Left lung (tissue), 10 donors: ENCODE results near the gene YIPF1. TPM values are rescaled to one million over a fixed set of nuclear protein-coding genes. Genes with fewer than 3 reads are reported as not detected.

ENCODE experiments used
- ATAC-seq: fragments of 200-7000 bp; cut with Tn5 transposase; one replicate; pipeline ENCODE4 v1.9.1; 2020; ENCODE audit warnings: moderate library complexity
- DNase-seq, 4 donors: peaks; one replicate each; pipeline ENCODE4 v3.0.0-alpha.2; 2013 to 2020
- H3K27ac ChIP-seq, 2 donors: fragments of 200-600 bp; sonication (generic) in 1 of 2; one replicate each; pipeline versions ENCODE4 v1.5.0 to v1.8.0; 2020 to 2021
- H3K27me3 ChIP-seq, 2 donors: fragments of 200-600 bp; sonication (generic) in 1 of 2; one replicate each; pipeline versions ENCODE4 v1.5.0 to v1.8.0; 2020 to 2021
- H3K36me3 ChIP-seq, 2 donors: fragments of 200-600 bp; sonication (generic) in 1 of 2; one replicate each; pipeline versions ENCODE4 v1.5.0 to v1.8.0; 2020 to 2021
- H3K4me1 ChIP-seq, 2 donors: fragments of 200-600 bp; one replicate each; pipeline ENCODE4 v1.8.0; 2021
- H3K4me3 ChIP-seq, 2 donors: fragments of 200-600 bp; sonication (generic) in 1 of 2; one replicate each; pipeline versions ENCODE4 v1.5.0 to v1.8.0; 2020 to 2021; ENCODE audit warnings: mild to moderate bottlenecking in 1 of 2
- H3K9me3 ChIP-seq, 2 donors: fragments of 200-600 bp; sonication (generic) in 1 of 2; one replicate each; pipeline versions ENCODE4 v1.5.0 to v1.8.0; 2020 to 2021
- CTCF ChIP-seq, 2 donors: fragments of 200-600 bp; sonication (generic) in 1 of 2; IDR thresholded peaks; one replicate each; pipeline versions ENCODE4 v1.5.0 to v1.8.0; 2021; ENCODE audit warnings: antibody characterized with exemption in 2 of 2
- intact Hi-C, 2 donors: fragments of 100-400 bp; cut with DNase I; formaldehyde crosslinking; loops; one replicate each; pipeline versions ENCODE4 v1.11.2 to v1.14.2; 2022
- polyA plus RNA-seq, 6 donors: library from polyadenylated mRNA; unstranded; fragments of 120-200 nt; gene quantifications; one replicate each; pipeline ENCODE4 v1.2.1, GENCODE V29; 2013; ENCODE audit not compliant: insufficient read length in 6 of 6
- total RNA-seq, 2 donors: library from RNA; stranded (reverse); fragmentation: NEBNext Ultra II Directional; extraction: Animal tissue kit (Norgen Biotek cat#: 25700); gene quantifications; one replicate each; pipeline ENCODE4 v1.2.1, GENCODE V29; 2021
- donor health status: DM: no; HTN: yes; CAD: no.
- donor health status: DM: no; HTN: no; CAD: no.

The YIPF1 gene
- total and polyA plus RNA-seq, 8 donors, result 24.2 to 28.7 (median 27.0) TPM

- Histone ChIP-seq H3K4me1 (no peaks in the 10 kb centered on the region), H3K27ac (no peak overlapping the region), H3K27me3 (no peaks in the 10 kb centered on the region), H3K36me3 (no peaks in the 10 kb centered on the region), H3K9me3 (no peaks in the 10 kb centered on the region), H3K4me3 (no peak overlapping the region)
- intact Hi-C loops, result no loop called here
- TF ChIP-seq CTCF (IDR thresholded peaks at IDR 0.05), result no peak
- no peak for DNase-seq
- no peak for ATAC-seq
Measured at GRCh38 chr1:53905509-53905908, 15.9 kb upstream of the YIPF1 start.

GRCh38 chr1:53902235-53903138 lies 12.9 kb upstream of the YIPF1 start:
- DNase-seq (no peak), ATAC-seq (peak; percentile 62)
- intact Hi-C loops, result no loop called here
- Histone ChIP-seq H3K4me1 (peaks cover 0 to 8% of the 10 kb centered on the region in 2 donors), H3K27me3 (no peaks in the 10 kb centered on the region), H3K36me3 (no peaks in the 10 kb centered on the region), H3K4me3 (no peak overlapping the region), H3K27ac (no peak overlapping the region), H3K9me3 (no peaks in the 10 kb centered on the region)
- no peak for TF ChIP-seq CTCF (IDR thresholded peaks at IDR 0.05)

- intact Hi-C loops, result no loop called here
- TF ChIP-seq CTCF (IDR thresholded peaks at IDR 0.05), result no peak
- no peak overlapping the region for H3K4me3 ChIP-seq
- H3K27ac ChIP-seq, result no peak overlapping the region
- no peaks in the 10 kb centered on the region for H3K9me3 ChIP-seq
- H3K36me3 ChIP-seq, result no peaks in the 10 kb centered on the region
- peaks cover 0 to 15% of the 10 kb centered on the region in 2 donors for H3K4me1 ChIP-seq
- DNase-seq, result no peak
- no peaks in the 10 kb centered on the region for H3K27me3 ChIP-seq
- no peak for ATAC-seq
Measured at GRCh38 chr1:53899708-53900107, 10.1 kb upstream of the YIPF1 start.

- peak in 3 of 4 donors; percentile 19 to 52 (median 46) for DNase-seq
- Histone ChIP-seq H3K4me3 (no peak overlapping the region), H3K9me3 (no peaks in the 10 kb centered on the region), H3K27ac (no peak overlapping the region), H3K4me1 (peaks cover 0 to 15% of the 10 kb centered on the region in 2 donors), H3K27me3 (no peaks in the 10 kb centered on the region), H3K36me3 (no peaks in the 10 kb centered on the region)
- no peak for TF ChIP-seq CTCF (IDR thresholded peaks at IDR 0.05)
- peak; percentile 42 for ATAC-seq
- intact Hi-C loops, result no loop called here
Measured at GRCh38 chr1:53899206-53899628, 9.6 kb upstream of the YIPF1 start.

- no peak for TF ChIP-seq CTCF (IDR thresholded peaks at IDR 0.05)
- H3K4me3 ChIP-seq, result no peak overlapping the region
- no peaks in the 10 kb centered on the region for H3K27me3 ChIP-seq
- peaks cover 15 to 16% of the 10 kb centered on the region in 2 donors for H3K4me1 ChIP-seq
- no peaks in the 10 kb centered on the region for H3K36me3 ChIP-seq
- DNase-seq, result no peak
- no peaks in the 10 kb centered on the region for H3K9me3 ChIP-seq
- peak overlapping the region; percentile 19 to 34 for H3K27ac ChIP-seq
- ATAC-seq, result peak; percentile 20
- intact Hi-C loops, result no loop called here
Measured at GRCh38 chr1:53896635-53897229, 7.1 kb upstream of the YIPF1 start.
